ENCODE results near the gene NVL. TPM values are rescaled to one million over a fixed set of nuclear protein-coding genes. Genes with fewer than 3 reads are reported as not detected.
A peak's percentile ranks its signal among the peaks of the same experiment; 100 is the strongest.

The NVL gene
- total RNA-seq, 6 experiments from 2014 or later: 21.4 to 24.4 (median 23.0) TPM

DNA sequence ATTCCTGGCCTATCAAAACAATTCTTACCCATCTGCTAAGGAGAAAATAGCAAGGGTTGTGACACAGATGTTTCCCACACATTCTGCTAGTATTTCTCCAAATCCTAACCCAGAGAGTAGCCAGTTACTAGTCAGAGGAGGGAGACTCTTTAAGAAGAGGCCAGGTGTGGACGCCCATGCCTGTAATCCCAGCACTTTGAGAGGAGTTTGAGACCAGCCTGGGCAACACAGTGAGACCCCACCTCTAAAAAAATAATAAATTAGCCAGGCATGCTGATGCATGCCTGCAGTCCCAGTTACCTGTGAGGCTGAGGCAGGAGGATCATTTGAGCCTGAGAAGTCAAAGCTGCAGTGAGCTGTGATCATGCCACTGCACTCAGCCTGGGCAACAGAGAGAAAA, 28.6 kb downstream of the NVL start:
- Mint-ChIP-seq H3K36me3 (ENCODE audit: low read depth) (peaks cover 20% of the 10 kb centered on the region), H3K27me3 (ENCODE audit: insufficient read depth) (no peaks in the 10 kb centered on the region; the same call in 1 of the 2 replicates), H3K4me1 (ENCODE audit: low read depth) (peaks cover 18% of the 10 kb centered on the region), H3K4me3 (no peak overlapping the region), H3K27ac (no peak overlapping the region), H3K9me3 (no peaks in the 10 kb centered on the region)
- TF ChIP-seq, protein P1, sequence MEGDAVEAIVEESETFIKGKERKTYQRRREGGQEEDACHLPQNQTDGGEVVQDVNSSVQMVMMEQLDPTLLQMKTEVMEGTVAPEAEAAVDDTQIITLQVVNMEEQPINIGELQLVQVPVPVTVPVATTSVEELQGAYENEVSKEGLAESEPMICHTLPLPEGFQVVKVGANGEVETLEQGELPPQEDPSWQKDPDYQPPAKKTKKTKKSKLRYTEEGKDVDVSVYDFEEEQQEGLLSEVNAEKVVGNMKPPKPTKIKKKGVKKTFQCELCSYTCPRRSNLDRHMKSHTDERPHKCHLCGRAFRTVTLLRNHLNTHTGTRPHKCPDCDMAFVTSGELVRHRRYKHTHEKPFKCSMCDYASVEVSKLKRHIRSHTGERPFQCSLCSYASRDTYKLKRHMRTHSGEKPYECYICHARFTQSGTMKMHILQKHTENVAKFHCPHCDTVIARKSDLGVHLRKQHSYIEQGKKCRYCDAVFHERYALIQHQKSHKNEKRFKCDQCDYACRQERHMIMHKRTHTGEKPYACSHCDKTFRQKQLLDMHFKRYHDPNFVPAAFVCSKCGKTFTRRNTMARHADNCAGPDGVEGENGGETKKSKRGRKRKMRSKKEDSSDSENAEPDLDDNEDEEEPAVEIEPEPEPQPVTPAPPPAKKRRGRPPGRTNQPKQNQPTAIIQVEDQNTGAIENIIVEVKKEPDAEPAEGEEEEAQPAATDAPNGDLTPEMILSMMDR (IDR thresholded peaks at IDR 0.05): no peak
- no peak for DNase-seq

DNA sequence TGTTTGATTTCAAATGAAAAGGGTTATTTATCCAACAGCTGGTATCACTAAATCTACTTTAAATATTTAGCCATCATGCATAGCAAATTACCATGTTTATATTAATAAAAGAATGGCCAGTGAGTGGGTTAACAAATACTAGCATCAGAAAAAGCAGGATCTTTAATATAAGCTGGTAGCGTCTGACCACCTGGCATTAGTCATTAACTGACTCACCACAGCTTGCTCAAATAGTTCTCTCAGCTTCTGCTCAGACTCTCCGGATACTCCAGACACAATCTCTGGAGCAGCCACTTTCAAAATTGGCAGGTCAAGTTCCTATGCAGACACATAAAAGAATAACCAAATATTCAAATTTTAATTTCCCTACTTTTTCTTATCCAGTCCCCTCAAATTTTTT, 29.6 kb downstream of the NVL start:
- H3K27me3 Mint-ChIP-seq (ENCODE audit: insufficient read depth): no peaks in the 10 kb centered on the region
- peak; percentile 73 for DNase-seq
- no peak overlapping the region for H3K4me3 Mint-ChIP-seq
- no peak overlapping the region for H3K27ac Mint-ChIP-seq
- peaks cover 11% of the 10 kb centered on the region for H3K4me1 Mint-ChIP-seq (ENCODE audit: low read depth)
- TF ChIP-seq, protein P1 (IDR thresholded peaks at IDR 0.05): no peak
- H3K9me3 Mint-ChIP-seq: no peaks in the 10 kb centered on the region
- peaks cover 20% of the 10 kb centered on the region for H3K36me3 Mint-ChIP-seq (ENCODE audit: low read depth)

DNA sequence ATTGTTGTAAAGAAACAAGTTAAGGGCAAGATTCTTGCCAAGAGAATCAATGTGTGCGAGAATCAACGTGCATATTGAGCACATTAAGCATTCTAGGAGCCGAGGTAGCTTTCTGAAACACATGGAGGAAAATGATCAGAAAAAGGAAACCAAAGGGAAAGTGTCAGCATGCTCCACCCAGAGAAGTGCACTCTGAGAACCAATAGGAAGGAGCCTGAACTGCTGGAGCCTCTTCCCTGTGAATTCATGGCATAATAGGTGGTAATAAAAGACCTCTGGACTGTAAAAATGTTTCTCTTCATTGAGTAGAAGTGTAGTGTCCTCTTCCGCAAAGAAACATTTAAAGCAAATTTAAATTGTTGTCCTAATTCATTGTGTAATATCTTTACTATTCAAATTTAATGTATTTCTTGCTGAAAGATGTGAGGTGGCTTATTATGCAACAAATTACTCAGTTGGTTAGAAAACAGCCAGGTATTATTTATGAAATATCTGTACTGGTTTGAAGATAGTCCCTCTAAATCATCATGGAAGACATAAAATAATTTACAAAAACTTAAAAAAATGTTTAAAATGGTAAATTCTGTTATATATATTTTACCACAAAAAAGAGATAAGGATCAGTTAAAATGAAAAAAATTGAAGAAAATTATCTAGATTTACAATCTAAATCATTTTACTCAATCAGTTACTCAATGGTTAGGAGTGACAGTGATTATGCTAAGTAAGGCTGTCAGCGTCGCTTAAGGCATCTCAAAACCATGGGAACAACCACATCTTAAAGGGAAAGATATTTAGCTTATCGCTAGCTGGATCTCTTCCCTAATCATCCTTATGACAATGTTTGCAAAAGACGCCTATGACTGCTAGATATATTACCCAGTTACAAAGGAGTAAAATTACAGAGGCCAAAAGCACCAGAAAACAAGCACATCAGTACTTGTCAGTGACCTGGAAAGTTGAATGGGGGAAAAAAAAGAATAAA, 31.3 kb downstream of the NVL start:
- no peaks in the 10 kb centered on the region for H3K27me3 Mint-ChIP-seq (ENCODE audit: insufficient read depth)
- no peak overlapping the region for H3K4me3 Mint-ChIP-seq
- peaks cover 17% of the 10 kb centered on the region for H3K36me3 Mint-ChIP-seq (ENCODE audit: low read depth)
- H3K4me1 Mint-ChIP-seq (ENCODE audit: low read depth): peaks cover 11% of the 10 kb centered on the region
- no peak for DNase-seq
- H3K9me3 Mint-ChIP-seq: no peaks in the 10 kb centered on the region
- H3K27ac Mint-ChIP-seq: no peak overlapping the region
- TF ChIP-seq, protein P1 (IDR thresholded peaks at IDR 0.05): no peak

DNA sequence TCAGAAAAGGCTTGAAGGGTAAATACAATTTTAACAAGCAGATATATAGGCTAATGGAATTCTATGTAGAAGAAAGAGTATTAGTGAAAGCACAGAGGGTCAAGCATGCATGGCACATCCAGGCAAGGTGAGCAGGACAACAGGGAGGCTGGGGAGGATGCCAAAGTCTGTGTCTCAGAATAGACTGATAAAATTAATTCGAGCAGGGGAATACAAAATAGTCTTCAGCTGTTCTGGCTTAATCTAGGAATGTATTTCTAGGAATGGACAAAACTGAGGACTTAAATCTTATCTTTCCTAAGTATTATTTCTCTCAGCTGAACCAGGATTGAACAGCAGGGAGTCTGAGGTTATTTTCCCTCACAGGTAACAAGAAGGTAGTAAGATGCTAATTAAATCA, 35.2 kb downstream of the NVL start:
- no peaks in the 10 kb centered on the region for H3K27me3 Mint-ChIP-seq (ENCODE audit: insufficient read depth)
- no peak overlapping the region for H3K4me3 Mint-ChIP-seq
- H3K9me3 Mint-ChIP-seq: no peaks in the 10 kb centered on the region
- TF ChIP-seq, protein P1 (IDR thresholded peaks at IDR 0.05): no peak
- peaks cover under 1% of the 10 kb centered on the region; the same call in 1 of the 2 replicates for H3K4me1 Mint-ChIP-seq (ENCODE audit: low read depth)
- peaks cover 10% of the 10 kb centered on the region; the same call in 1 of the 2 replicates for H3K36me3 Mint-ChIP-seq (ENCODE audit: low read depth)
- DNase-seq: no peak
- no peak overlapping the region for H3K27ac Mint-ChIP-seq

DNA sequence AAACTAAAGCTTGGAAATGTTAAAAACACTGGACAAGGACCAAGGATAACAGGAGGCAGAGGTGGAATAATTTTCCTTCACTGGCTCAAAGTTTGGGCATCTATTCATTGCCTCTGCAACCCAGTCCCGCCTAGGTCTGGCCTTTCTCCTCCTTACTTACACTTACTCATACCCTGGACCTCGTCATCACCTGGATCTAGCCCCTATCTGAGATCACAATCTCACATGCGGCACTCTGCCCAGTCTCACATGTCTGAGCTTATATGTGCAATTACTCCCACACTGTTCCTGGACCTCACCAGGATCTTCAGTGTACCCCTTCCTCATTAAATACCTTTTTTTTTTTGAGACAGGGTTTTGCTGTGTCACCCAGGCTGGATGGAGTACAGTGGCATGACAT, 37.6 kb downstream of the NVL start:
- H3K4me1 Mint-ChIP-seq (ENCODE audit: low read depth): no peaks in the 10 kb centered on the region
- H3K27me3 Mint-ChIP-seq (ENCODE audit: insufficient read depth): no peaks in the 10 kb centered on the region
- TF ChIP-seq, protein P1 (IDR thresholded peaks at IDR 0.05): no peak
- no peak overlapping the region for H3K27ac Mint-ChIP-seq
- no peak overlapping the region for H3K4me3 Mint-ChIP-seq
- DNase-seq: no peak
- no peaks in the 10 kb centered on the region; the same call in 1 of the 2 replicates for H3K36me3 Mint-ChIP-seq (ENCODE audit: low read depth)
- H3K9me3 Mint-ChIP-seq: no peaks in the 10 kb centered on the region

All from HFFc6 (cell line).